K562 (cell line): Measurements from ENCODE around the gene CDC27. TPM values are rescaled to one million over a fixed set of nuclear protein-coding genes. Genes with fewer than 3 reads are reported as not detected.

Experiments
- ARID3A ChIP-seq: IDR thresholded peaks from 2 replicates; pipeline ENCODE4 v1.6.1; 2012; ENCODE audit warnings: low read depth, low read length, improper control_type of control experiment, borderline replicate concordance
- ETV5 ChIP-seq: sonication (generic); formaldehyde crosslinking; IDR thresholded peaks from 2 replicates; pipeline ENCODE4 v1.4.0; 2020; ENCODE audit warnings: low read depth, mild to moderate bottlenecking, missing genetic modification reagents
- FOXM1 ChIP-seq, 2 experiments: fragments of 450-650 bp in 1 of 2; sonication (generic) in 1 of 2; formaldehyde crosslinking in 1 of 2; IDR thresholded peaks; 2 replicates each; pipeline versions ENCODE4 v1.6.1 to v1.9.0; 2017 to 2022; ENCODE audit warnings: low read depth in 2 of 2, mild to moderate bottlenecking in 2 of 2, missing genetic modification reagents in 1 of 2, moderate library complexity in 1 of 2
- GTF2E2 ChIP-seq: fragments of 200-800 bp; sonication (Bioruptor generic); IDR thresholded peaks from 2 replicates; pipeline ENCODE4 v1.6.1; 2016; ENCODE audit warnings: missing genetic modification characterization, missing compliant biosample characterization
- KAT2B ChIP-seq: IDR thresholded peaks from one replicate; pipeline ENCODE4 v1.6.1; 2012; ENCODE audit warnings: low read depth, mild to moderate bottlenecking, control low read depth, inconsistent platforms, low read length, moderate library complexity
- NFATC3 ChIP-seq: fragments of 450-650 bp; IDR thresholded peaks from 2 replicates; pipeline ENCODE4 v1.6.1; 2017; ENCODE audit warnings: mild to moderate bottlenecking
- POLR2AphosphoS5 ChIP-seq: IDR thresholded peaks from 2 replicates; pipeline ENCODE4 v1.6.1; 2011; ENCODE audit warnings: mild to moderate bottlenecking, low read depth, low read length, moderate library complexity; ENCODE audit not compliant: control insufficient read depth, insufficient read depth
- PRDM10 ChIP-seq: fragments of 450-650 bp; IDR thresholded peaks from 2 replicates; pipeline ENCODE4 v1.6.1; 2018; ENCODE audit not compliant: partially characterized antibody
- YY1 ChIP-seq, 3 experiments: IDR thresholded peaks; 2 replicates each; pipeline ENCODE4 v1.6.1; 2011; ENCODE audit warnings: low read length in 2 of 3, mild to moderate bottlenecking in 2 of 3, moderate library complexity in 2 of 3, borderline replicate concordance in 1 of 3, control low read depth in 1 of 3, low read depth in 1 of 3; ENCODE audit not compliant: insufficient read depth in 3 of 3, insufficient replicate concordance in 2 of 3, control insufficient read depth in 1 of 3, insufficient read length in 1 of 3; ENCODE audit errors: extremely low read depth in 1 of 3
- ZNF311 ChIP-seq: fragments of 250-450 bp; sonication (Bioruptor Pico); IDR thresholded peaks from 2 replicates; pipeline ENCODE4 v1.4.0; 2020; ENCODE audit warnings: mild to moderate bottlenecking, moderate library complexity
- ZNF644 ChIP-seq: fragments of 200-800 bp; sonication (Bioruptor generic); IDR thresholded peaks from 2 replicates; pipeline ENCODE4 v1.6.1; 2016; ENCODE audit warnings: low read depth, missing genetic modification characterization, missing compliant biosample characterization
- ZNF780A ChIP-seq: fragments of 250-450 bp; sonication (Bioruptor Pico); IDR thresholded peaks from 2 replicates; pipeline ENCODE4 v1.5.0; 2021; ENCODE audit warnings: mild to moderate bottlenecking
- polyA plus RNA-seq, 8 experiments: library from polyadenylated mRNA; depleted of rRNA in 4 of 8; stranded (reverse) in 5 of 8; unstranded in 3 of 8; fragments of >200 nt; fragmentation: Nextera tagmentation in 2 of 8; fragmentation: Illumina TruSeq in 1 of 8; extraction: Ambion mirVana in 2 of 8; extraction: Trizol in 1 of 8; gene quantifications; 2 replicates each; pipeline versions ENCODE4 v1.2.1 to v1.2.3, GENCODE V29; 2011 to 2014; ENCODE audit warnings: inconsistent platforms in 1 of 8, missing spikeins in 1 of 8
- total RNA-seq, 7 experiments: library from RNA; depleted of rRNA in 6 of 7; stranded (reverse); fragments of >200 nt in 6 of 7; fragmentation: Illumina TruSeq in 2 of 7; extraction: Trizol in 2 of 7; gene quantifications; 2 replicates each; pipeline versions ENCODE4 v1.2.1 to v1.2.3, GENCODE V29; 2011 to 2021; ENCODE audit warnings: low replicate concordance in 1 of 7
- TF ChIP-seq, protein P1 (sequence below): fragments of 250-450 bp; sonication (Bioruptor Pico); IDR thresholded peaks from 2 replicates; pipeline ENCODE4 v1.4.0; 2020; ENCODE audit warnings: mild to moderate bottlenecking

CDC27 gene
- total and polyA plus RNA-seq, 9 of the 15 experiments (the other 6 are each of a cell fraction or from before 2014, with no cell fraction given): 28.6 to 155 (median 94.1) TPM

GRCh38 chr17:47229535-47230443 lies 40.7 kb upstream of the CDC27 start (continued):
- no peak for TF ChIP-seq PRDM10
- TF ChIP-seq GTF2E2 (tag): no peak
- TF ChIP-seq ETV5 (CRISPR knock-in tag): peak; percentile 70; the same call in 1 of the 2 replicates
- peak in 2 of 3 experiments; percentile 41 to 60 for TF ChIP-seq YY1 (IDR thresholded peaks at IDR 0.05; ENCODE audit: borderline replicate concordance in 1 of 3, control insufficient read depth in 1 of 3, extremely low read depth in 1 of 3, insufficient read depth in 3 of 3, insufficient read length in 1 of 3, insufficient replicate concordance in 2 of 3, low read depth in 1 of 3, low read length in 2 of 3)
- no peak for TF ChIP-seq ZNF644 (tag)
- no peak for TF ChIP-seq KAT2B
- TF ChIP-seq POLR2AphosphoS5: peak; percentile 40; the same call in 1 of the 2 replicates
- TF ChIP-seq ARID3A: no peak
- TF ChIP-seq, protein P1, sequence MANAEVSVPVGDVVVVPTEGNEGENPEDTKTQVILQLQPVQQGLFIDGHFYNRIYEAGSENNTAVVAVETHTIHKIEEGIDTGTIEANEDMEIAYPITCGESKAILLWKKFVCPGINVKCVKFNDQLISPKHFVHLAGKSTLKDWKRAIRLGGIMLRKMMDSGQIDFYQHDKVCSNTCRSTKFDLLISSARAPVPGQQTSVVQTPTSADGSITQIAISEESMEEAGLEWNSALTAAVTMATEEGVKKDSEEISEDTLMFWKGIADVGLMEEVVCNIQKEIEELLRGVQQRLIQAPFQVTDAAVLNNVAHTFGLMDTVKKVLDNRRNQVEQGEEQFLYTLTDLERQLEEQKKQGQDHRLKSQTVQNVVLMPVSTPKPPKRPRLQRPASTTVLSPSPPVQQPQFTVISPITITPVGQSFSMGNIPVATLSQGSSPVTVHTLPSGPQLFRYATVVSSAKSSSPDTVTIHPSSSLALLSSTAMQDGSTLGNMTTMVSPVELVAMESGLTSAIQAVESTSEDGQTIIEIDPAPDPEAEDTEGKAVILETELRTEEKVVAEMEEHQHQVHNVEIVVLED (CRISPR knock-in tag): no peak; the same call in 1 of the 2 replicates
- no peak; the same call in 1 of the 2 replicates for TF ChIP-seq NFATC3
- peak; percentile 67 for TF ChIP-seq FOXM1 (IDR thresholded peaks at IDR 0.05; ENCODE audit: low read depth)
- no peak for TF ChIP-seq FOXM1 (CRISPR knock-in tag; IDR thresholded peaks at IDR 0.05; ENCODE audit: low read depth)
- TF ChIP-seq ZNF780A (CRISPR knock-in tag): no peak
- no peak for TF ChIP-seq ZNF311
